ENCODE data around the gene CBL.
"Not testable (repeated sequence)": the region's sequence is repeated elsewhere in the genome, so short reads cannot be mapped to it uniquely, and the experiment has no call there.

Gene CBL

DNA sequence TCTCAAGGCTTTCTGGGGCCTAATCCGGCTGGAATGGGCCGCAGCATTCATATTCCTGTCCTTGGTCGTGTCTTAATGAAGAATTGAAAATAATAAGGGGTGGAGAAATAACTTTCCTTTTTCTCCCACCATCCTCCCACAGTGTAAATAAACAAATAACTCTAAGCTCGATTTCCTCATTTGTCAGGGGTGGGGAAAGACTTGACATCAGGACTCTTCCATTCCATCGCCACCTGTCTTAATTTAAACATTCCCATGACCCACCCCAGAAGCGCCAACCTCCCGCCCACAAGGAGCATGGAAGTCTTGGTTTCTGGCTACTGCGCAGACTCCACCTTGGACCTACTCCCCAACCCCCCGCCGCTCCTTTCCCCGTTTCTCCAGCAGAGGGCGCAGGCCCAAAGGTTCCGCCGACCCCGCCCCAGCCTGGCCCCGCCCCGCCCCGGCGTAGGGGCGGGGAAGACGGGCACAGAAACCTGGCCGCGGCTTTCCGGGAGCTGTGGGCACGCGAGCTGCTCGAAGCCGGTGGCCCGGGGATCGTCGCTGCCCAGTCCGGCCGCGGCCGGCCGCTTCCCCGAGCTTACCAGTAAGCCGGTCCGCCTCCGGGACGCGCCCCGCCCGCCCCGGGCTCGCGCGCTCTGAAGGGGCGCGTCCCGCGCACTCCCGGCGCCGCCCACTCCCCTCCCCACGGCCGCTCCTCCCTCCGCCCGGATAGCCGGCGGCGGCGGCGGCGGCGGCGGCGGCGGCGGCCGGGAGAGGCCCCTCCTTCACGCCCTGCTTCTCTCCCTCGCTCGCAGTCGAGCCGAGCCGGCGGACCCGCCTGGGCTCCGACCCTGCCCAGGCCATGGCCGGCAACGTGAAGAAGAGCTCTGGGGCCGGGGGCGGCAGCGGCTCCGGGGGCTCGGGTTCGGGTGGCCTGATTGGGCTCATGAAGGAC, at the start of gene CBL:
CBL (plus strand) TSS at position 766 of the 937 bp plus-strand sequence; CDS start at position 845, 79 bp downstream.
- peak; percentile 89 for DNase-seq

GRCh38 chr11:119156496-119156895, 49.6 kb upstream of the CBL start:
- no peak for DNase-seq

DNA sequence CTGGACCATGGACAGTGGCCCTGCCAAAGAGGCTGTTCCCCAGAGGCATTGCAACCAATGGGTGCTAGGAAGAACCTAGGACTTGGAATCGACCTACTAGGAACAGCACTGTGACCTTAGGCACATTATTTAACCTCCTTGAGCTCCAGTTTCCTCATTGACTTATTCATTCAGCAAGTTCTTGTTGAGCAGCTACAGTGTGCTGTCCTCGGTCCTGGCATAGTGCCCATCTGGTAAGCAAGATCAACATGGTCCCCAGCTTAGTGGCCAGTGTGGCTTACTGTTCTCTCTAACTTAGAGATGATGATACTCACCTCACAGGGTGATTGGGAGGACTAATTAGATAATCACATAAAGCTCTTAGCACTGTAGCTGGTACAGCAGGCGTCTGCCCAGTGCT, 49.1 kb upstream of the CBL start:
- no peak for DNase-seq

DNA sequence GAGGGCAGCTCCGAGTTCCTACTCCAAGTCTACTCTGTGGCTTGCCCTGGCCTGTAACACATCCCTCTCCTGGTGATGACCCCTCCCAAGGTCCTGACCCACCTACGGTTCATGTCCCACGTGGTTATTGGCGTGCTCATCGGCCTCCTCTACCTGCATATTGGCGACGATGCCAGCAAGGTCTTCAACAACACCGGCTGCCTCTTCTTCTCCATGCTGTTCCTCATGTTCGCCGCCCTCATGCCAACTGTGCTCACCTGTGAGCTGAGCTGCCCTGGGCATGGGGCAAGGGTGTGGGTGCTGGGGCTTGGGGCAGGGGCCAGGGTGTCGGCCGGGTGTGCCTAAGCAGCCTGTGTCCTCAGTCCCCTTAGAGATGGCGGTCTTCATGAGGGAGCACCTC, 47.7 kb upstream of the CBL start:
- no peak for DNase-seq

GRCh38 chr11:119160151-119160550, 46.0 kb upstream of the CBL start:
- DNase-seq, result no peak

- DNase-seq, result no peak
Observed at GRCh38 chr11:119161871-119162270, 44.3 kb upstream of the CBL start.

DNA sequence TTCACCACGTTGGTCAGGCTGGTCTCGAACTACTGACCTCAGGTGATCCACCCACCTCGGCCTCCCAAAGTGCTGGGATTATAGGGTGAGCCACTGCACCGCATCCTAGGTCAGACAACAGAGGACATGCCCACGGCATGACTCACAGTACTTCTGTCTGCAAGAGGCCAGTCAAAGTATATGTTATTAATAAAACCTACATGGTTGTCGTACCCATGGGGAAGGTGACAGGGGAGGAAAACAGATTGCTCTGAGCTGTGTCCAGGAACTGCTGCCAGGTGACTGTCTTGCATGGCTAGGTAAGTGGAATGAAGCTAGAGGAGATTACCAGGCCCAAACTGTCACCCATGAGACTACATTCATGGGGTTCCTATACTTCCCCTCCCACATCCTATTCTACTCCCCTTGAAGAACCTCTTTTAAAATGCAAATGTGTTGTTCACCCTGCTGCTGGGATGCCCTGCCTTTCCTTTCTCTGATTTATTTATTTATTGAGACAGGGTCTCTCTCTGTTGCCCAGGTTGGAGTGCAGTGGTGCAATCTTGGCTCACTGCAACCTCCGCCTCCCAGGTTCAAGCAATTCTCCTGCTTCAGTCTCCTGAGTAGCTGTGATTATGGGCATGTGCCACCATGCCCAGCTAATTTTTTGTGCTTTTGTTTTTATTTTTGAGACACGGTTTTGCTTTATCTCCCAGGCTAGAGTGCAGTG, 39.6 kb upstream of the CBL start:
- no peak for DNase-seq

GRCh38 chr11:119167077-119167458, 39.1 kb upstream of the CBL start:
- DNase-seq, result not testable (repeated sequence)

- no peak for DNase-seq
Observed at GRCh38 chr11:119167933-119168332, 38.2 kb upstream of the CBL start.

DNA sequence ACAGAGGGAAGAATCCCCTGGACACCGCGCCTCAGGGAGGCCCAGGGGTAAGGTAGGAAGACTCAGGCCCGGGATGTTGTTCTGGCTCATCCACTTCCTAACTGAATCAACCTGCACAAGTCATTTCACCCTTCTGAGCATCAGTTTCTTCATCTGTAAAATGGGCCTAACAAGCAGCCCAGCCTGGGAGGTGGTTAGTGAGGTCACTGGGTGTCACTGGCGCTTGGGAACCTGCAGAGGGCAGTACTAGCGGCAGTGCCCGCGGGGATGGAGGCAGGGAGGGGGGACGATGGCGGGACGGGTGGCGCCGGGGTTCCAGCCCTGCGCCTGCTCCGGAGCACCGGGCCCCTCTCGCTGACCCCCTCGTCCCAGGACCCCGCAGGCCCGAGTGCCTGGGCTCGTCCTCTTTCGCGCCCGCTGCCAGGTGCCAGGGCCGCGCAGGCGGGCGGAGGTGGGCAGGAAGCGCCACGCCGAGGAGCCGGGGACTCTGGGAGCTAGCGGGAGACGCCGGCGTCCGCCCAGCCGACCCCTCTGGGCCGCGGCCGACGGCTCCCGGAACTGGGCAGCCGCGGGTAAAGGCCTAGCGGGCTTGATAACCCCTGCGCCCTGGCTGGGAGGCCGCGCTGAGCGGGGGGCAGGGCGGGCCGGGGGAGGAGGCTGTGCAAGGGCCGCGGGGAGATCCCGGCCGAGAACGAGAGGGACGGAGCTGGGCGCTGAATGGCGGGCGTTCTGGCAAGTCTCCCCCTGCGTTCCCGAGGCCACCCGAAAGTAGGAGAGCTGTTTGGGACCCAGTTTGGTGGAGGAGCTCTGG, 37.5 kb upstream of the CBL start, which contains the start of gene NLRX1:
NLRX1 (plus strand) TSS at position 255 of the 811 bp plus-strand sequence. CDS start 2,679 bp downstream, outside the sequence.
- DNase-seq, result peak; percentile 85

DNA sequence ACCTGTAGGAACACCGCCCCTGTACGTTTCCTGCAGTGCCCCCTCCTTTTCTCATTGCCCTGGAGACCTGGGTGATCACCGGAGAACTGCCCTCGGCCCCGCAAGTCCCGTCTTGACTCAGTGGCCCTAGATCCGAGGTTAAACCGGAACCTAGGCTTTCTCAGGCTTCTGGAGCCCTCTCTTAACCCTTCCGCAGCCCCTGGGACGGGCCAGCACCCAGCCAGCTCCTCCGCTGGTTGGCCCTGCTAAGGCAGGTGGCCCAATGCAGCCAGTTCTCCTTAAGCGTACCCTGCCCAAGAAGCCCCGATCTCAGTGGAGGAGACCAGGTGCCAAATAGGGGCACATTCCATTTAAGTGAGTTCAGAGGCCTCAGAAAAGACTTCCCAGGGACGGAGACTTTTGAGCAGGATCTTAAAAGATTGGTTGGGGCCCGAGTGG, 36.8 kb upstream of the CBL start:
- no peak for DNase-seq

DNA sequence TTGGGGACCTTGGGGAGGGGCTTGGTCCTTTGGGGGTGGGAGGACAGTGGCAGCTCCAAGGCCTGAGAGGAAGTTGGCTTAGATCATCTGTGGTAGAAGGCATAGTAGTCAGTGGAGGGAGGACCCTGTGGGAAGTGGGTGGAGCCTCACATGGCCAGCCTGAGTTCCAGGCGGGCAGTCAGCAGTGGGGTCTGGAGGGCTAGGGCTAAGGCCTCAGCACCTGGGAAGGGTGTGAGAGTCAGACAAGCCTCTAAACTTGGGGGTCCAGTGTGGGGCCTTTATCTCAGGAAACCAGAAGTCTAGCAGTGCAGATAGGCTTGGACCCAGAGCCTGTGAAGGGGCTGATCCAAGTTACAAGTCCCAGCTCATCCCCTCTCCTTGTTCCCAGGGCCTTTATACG, 33.6 kb upstream of the CBL start:
- DNase-seq, result no peak

DNA sequence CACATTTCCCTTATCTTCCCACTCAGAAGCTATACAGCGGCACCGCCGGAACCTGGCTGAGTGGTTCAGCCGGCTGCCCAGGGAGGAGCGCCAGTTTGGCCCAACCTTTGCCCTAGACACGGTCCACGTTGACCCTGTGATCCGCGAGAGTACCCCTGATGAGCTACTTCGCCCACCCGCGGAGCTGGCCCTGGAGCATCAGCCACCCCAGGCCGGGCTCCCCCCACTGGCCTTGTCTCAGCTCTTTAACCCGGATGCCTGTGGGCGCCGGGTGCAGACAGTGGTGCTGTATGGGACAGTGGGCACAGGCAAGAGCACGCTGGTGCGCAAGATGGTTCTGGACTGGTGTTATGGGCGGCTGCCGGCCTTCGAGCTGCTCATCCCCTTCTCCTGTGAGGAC, 32.7 kb upstream of the CBL start:
- no peak for DNase-seq

DNA sequence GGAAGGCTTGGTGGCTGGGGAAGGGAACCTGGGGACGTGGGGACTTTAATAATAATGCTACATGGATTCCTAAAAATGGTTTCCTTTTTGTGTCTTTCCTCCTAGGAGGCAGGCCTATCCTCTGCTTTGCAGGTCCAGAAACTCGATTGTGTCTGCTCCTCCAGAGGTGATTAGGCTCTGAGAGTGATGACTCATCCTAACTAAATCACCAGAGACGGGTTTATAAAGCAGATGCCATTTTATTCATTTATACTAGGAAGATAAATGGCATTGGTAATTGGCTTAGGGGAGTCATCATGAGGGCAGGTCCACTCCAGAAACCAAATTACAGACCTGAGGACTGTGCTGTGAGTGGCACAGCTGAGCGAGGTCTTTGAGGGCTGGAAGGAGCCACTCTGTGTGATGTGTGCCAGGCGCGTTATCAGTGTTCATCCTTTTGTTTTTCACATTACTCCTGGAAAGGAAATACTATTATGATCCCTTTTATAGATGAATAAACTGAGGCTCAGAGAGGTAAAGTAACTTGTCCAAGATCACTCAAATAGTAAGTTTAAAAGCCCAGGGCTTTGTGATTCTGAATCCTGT, 30.6 kb upstream of the CBL start:
- no peak for DNase-seq

GRCh38 chr11:119178166-119178680, 27.9 kb upstream of the CBL start:
- DNase-seq, result no peak

DNA sequence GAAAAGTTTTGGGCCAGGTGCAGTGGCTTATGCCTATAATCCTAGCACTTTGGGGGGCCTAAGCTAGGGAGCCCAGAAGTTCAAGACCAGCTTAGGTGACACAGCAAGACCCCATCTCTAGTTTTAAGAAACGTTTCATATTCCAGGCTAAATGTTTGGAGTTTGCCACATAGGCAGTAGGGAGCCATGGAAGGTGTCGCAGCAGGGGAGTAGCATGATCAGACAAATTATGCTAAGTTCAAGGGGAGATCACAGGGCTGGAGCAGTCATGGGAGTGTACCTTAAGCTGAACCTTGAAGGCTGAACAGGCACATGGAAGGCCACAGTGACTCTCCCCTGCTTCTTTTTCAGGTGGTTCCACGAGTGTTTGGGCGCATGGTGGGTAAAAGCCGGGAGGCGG, 26.8 kb upstream of the CBL start:
- DNase-seq, result no peak

DNA sequence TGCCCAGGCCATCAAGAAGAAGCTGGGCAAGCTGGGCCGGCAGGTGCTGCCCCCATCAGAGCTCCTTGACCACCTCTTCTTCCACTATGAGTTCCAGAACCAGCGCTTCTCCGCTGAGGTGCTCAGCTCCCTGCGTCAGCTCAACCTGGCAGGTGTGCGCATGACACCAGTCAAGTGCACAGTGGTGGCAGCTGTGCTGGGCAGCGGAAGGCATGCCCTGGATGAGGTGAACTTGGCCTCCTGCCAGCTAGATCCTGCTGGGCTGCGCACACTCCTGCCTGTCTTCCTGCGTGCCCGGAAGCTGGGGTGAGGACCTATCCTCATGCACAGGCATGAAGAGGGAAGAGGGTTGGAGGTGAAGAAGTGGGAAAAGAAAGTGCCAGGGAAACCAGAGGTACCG, 26.2 kb upstream of the CBL start:
- DNase-seq, result peak; percentile 98

DNA sequence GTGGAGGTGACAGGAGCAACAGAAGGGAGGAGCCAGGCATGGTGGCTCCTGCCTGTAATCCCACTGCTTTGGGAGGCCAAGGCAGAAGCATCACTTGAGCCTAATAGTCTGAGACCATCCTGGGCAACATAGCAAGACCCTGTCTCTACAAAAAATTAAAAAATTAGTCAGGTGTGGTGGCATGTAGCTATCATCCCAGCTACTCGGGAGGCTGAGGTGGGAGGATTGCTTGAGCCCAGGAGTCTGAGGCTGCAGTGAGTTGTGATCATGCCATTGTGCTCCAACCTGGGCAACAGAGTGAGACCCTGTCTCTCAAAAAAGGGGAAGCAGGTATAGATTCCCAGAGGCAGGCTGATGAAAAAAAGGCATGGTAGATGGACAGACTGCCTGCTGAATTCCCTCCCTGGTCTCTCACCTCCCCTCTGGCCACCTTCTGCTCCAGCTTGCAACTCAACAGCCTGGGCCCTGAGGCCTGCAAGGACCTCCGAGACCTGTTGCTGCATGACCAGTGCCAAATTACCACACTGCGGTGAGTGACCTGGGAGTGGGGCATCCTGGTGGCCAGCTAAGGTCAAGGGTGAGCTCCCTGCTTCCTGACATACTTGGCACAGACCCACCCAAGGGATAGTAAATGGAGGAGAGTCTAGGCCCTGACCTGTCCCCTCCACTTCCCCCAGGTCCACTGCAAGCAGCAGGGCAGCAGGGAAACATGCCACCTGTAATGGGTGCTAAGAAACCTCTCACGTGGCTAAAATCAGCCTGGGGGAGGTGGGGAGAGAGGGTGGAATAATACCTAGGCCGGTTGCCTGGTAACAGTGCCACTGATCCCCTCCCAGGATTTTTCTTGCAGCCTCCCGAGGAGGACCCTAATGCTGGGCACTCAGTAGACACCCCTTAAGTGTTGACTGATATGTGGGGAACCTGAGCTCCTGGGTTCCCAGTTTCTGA, 25.1 kb upstream of the CBL start:
- no peak for DNase-seq

DNA sequence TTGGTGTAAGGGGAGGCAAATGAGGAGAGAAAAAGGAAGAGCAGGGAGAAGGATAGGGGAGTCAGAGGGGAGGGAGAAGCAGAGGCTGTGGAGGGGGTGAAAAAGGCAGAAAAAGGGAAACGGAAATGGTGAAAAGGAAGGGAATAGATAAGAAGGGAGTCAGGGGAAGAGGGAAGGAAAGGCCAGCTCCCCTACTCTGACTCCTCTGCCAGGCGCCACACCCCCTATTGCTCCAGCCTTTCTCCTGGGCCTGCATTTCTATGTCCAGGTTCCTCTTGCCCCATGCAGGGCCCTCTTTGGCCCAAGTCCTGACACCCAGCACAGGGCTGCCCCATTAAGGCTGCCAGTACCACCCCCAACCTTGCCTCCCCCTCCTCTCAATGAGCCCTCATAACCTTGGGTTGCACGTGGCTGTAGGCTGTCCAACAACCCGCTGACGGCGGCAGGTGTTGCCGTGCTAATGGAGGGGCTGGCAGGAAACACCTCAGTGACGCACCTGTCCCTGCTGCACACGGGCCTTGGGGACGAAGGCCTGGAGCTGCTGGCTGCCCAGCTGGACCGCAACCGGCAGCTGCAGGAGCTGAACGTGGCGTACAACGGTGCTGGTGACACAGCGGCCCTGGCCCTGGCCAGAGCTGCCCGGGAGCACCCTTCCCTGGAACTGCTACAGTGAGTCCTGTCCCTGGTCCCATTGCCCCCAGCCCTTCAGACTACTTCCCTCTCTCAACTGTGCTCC, 24.3 kb upstream of the CBL start:
- DNase-seq, result no peak

DNA sequence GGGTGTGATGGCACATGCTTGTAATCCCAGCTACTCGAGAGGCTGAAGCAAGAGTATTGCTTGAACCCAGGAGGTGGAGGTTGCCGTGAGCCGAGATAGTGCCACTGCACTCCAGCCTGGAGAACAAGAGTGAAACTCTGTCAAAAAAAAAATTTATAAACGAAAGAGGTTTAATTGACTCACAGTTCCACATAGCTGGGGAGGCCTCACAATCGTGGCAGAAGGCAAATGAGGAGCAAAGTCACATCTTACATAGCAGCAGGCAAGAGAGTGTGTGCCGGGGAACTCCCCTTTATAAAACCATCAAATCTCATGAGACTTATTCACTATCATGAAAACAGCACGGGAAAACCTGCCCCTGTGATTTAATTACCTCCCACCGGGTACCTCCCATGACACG, 21.7 kb upstream of the CBL start:
- DNase-seq, result not testable (repeated sequence)

All from DMS79 treated with DMSO at 0.1 percent for 48 hours (cell line).